ENCODE data around the gene THSD4. TPM values are rescaled to one million over a fixed set of nuclear protein-coding genes. Genes with fewer than 3 reads are reported as not detected.

THSD4 gene
- total RNA-seq, 2 experiments from 2014 or later: not detected

DNA sequence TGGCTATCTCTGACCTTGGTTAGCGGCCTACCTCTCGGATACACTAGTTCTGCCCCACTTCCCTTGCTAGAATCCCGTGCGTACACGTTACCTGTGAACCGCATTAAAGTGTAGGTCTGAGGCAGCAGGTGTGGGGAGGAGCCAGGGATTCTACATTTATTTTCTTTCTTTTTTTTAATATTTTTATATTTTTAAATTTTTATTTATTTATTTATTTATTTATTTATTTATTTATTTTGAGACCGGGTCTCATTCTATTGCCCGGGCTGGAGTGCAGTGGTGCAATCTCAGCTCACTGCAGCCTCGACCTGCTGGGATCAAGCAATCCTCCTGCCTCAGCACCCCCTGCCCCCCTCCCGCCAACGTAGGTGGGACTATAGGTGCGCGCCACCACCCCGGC, 634.2 kb downstream of the THSD4 start:
- Mint-ChIP-seq H3K36me3 (ENCODE audit: low read depth) (no peaks in the 10 kb centered on the region), H3K4me3 (no peak overlapping the region), H3K27me3 (peaks cover 17% of the 10 kb centered on the region), H3K9me3 (no peaks in the 10 kb centered on the region), H3K27ac (no peak overlapping the region), H3K4me1 (ENCODE audit: low read depth) (no peaks in the 10 kb centered on the region)
- DNase-seq: no peak
- TF ChIP-seq CTCF (IDR thresholded peaks at IDR 0.05): no peak
- POLR2A ChIA-PET: no interaction called here
- ATAC-seq (ENCODE audit: poor library complexity): no peak
- Histone ChIP-seq H3K27ac (ENCODE audit: low read depth in 1 of 2, low read length in 2 of 2) (no peak overlapping the region), H3K27me3 (ENCODE audit: control insufficient read depth in 1 of 2, insufficient read depth in 2 of 2, low read length in 2 of 2) (peaks cover 0 to 10% of the 10 kb centered on the region in 2 experiments), H3K36me3 (ENCODE audit: insufficient read depth, low read length) (no peaks in the 10 kb centered on the region), H3K4me3 (ENCODE audit: low read length) (no peak overlapping the region), H3K9me3 (ENCODE audit: control insufficient read depth in 1 of 2, insufficient read depth in 1 of 2, low read length in 2 of 2) (no peaks in the 10 kb centered on the region), H3K4me1 (ENCODE audit: insufficient read depth, low read length) (no peaks in the 10 kb centered on the region)
- CTCF ChIA-PET: no interaction called here
- intact Hi-C loops (cut with DNase I, micrococcal nuclease): no loop called here

GRCh38 chr15:71752128-71752527, 636.9 kb downstream of the THSD4 start:
- ATAC-seq (ENCODE audit: poor library complexity) (no peak), DNase-seq (no peak)
- Histone ChIP-seq H3K27ac (ENCODE audit: low read depth in 1 of 2, low read length in 2 of 2) (no peak overlapping the region), H3K4me3 (ENCODE audit: low read length) (no peak overlapping the region), H3K4me1 (ENCODE audit: insufficient read depth, low read length) (no peaks in the 10 kb centered on the region), H3K36me3 (ENCODE audit: insufficient read depth, low read length) (no peaks in the 10 kb centered on the region), H3K27me3 (ENCODE audit: control insufficient read depth in 1 of 2, insufficient read depth in 2 of 2, low read length in 2 of 2) (peaks cover 0 to 10% of the 10 kb centered on the region in 2 experiments), H3K9me3 (ENCODE audit: control insufficient read depth in 1 of 2, insufficient read depth in 1 of 2, low read length in 2 of 2) (peaks cover 0 to 3% of the 10 kb centered on the region in 2 experiments)
- CTCF ChIA-PET: interaction anchor here (1.5 kb wide), 1 partner anchor 8 kb away, joined by 5 read pairs; no protein-coding TSS in a partner anchor
- no peaks in the 10 kb centered on the region for H3K9me3 Mint-ChIP-seq
- H3K4me1 Mint-ChIP-seq (ENCODE audit: low read depth): no peaks in the 10 kb centered on the region
- H3K27me3 Mint-ChIP-seq: peaks cover 22% of the 10 kb centered on the region
- intact Hi-C loops (cut with DNase I, micrococcal nuclease): no loop called here
- POLR2A ChIA-PET: no interaction called here
- no peak overlapping the region for H3K27ac Mint-ChIP-seq
- H3K4me3 Mint-ChIP-seq: no peak overlapping the region
- TF ChIP-seq CTCF (IDR thresholded peaks at IDR 0.05): no peak
- H3K36me3 Mint-ChIP-seq (ENCODE audit: low read depth): no peaks in the 10 kb centered on the region

GRCh38 chr15:71752604-71753289, 637.5 kb downstream of the THSD4 start:
- ATAC-seq (ENCODE audit: poor library complexity) (no peak), DNase-seq (no peak)
- Mint-ChIP-seq H3K27ac (no peak overlapping the region), H3K27me3 (peaks cover 22% of the 10 kb centered on the region), H3K4me1 (ENCODE audit: low read depth) (no peaks in the 10 kb centered on the region), H3K4me3 (no peak overlapping the region), H3K36me3 (ENCODE audit: low read depth) (no peaks in the 10 kb centered on the region), H3K9me3 (no peaks in the 10 kb centered on the region)
- Histone ChIP-seq H3K27ac (ENCODE audit: low read depth in 1 of 2, low read length in 2 of 2) (no peak overlapping the region), H3K36me3 (ENCODE audit: insufficient read depth, low read length) (no peaks in the 10 kb centered on the region), H3K4me3 (ENCODE audit: low read length) (no peak overlapping the region), H3K27me3 (ENCODE audit: control insufficient read depth in 1 of 2, insufficient read depth in 2 of 2, low read length in 2 of 2) (peaks cover 0 to 10% of the 10 kb centered on the region in 2 experiments), H3K4me1 (ENCODE audit: insufficient read depth, low read length) (no peaks in the 10 kb centered on the region), H3K9me3 (ENCODE audit: control insufficient read depth in 1 of 2, insufficient read depth in 1 of 2, low read length in 2 of 2) (peaks cover 0 to 3% of the 10 kb centered on the region in 2 experiments)
- TF ChIP-seq CTCF (IDR thresholded peaks at IDR 0.05): no peak
- intact Hi-C loops (cut with DNase I, micrococcal nuclease): no loop called here
- POLR2A ChIA-PET: no interaction called here
- CTCF ChIA-PET: interaction anchor here (1.5 kb wide), 1 partner anchor 9 kb away, joined by 5 read pairs; no protein-coding TSS in a partner anchor

Measured in CD4-positive, alpha-beta T cell (primary cell).